BJ (cell line): ENCODE measurements around the gene IDH2. TPM values are rescaled to one million over a fixed set of nuclear protein-coding genes. Genes with fewer than 3 reads are reported as not detected.

Experiments
- CTCF ChIA-PET: fragments of 350-600 bp; formaldehyde crosslinking; extraction: SDS; loops from one replicate; lab custom pipeline; 2021; ENCODE audit warnings: antibody characterized with exemption, inconsistent platforms; lab: Yijun Ruan, JAX
- POLR2A ChIA-PET: fragments of 300-600 bp; sonication (Branson Sonifier 250); formaldehyde crosslinking; extraction: SDS; loops from one replicate; lab custom pipeline; 2021; ENCODE audit warnings: antibody characterized with exemption; lab: Charles Lee
- DNase-seq: peaks from one replicate; pipeline ENCODE4 v3.0.0-alpha.2; 2011; ENCODE audit warnings: low read depth
- H3K27me3 ChIP-seq: 2 replicates; pipeline ENCODE4 v1.6.0; 2011; ENCODE audit warnings: low read length; ENCODE audit not compliant: control insufficient read depth, insufficient read depth
- H3K36me3 ChIP-seq: 2 replicates; pipeline ENCODE4 v1.5.1; 2011; ENCODE audit warnings: low read length; ENCODE audit not compliant: control insufficient read depth, insufficient read depth
- H3K4me3 ChIP-seq: 2 replicates; pipeline ENCODE4 v1.5.1; 2011; ENCODE audit warnings: low read depth, mild to moderate bottlenecking, control low read depth, low read length
- CTCF ChIP-seq: IDR thresholded peaks from 2 replicates; pipeline ENCODE4 v1.5.1; 2011; ENCODE audit warnings: low read depth, mild to moderate bottlenecking, control low read depth, inconsistent platforms, low read length, moderate library complexity; ENCODE audit not compliant: insufficient read depth
- polyA plus RNA-seq: library from polyadenylated mRNA; depleted of rRNA; stranded (reverse); fragments of >200 nt; gene quantifications from 2 replicates; pipeline ENCODE4 v1.2.3, GENCODE V29; 2011

The IDH2 gene
- polyA plus RNA-seq, 1 experiment = 164 TPM

- Histone ChIP-seq H3K27me3 (no peaks in the 10 kb centered on the region), H3K36me3 (peaks cover 40% of the 10 kb centered on the region), H3K4me3 (no peak overlapping the region)
- no peak for DNase-seq
- CTCF ChIA-PET = interaction anchor here (0.9 to 2.8 kb wide), 5 partner anchors 10 to 221 kb away, joined by 4 to 10 read pairs (median 5); no protein-coding TSS in a partner anchor
- POLR2A ChIA-PET = no interaction called here
- no peak for TF ChIP-seq CTCF
Measured at GRCh38 chr15:90085565-90085964, 16.7 kb downstream of the IDH2 start.

GRCh38 chr15:90084876-90085423 lies 17.3 kb downstream of the IDH2 start:
- Histone ChIP-seq H3K4me3 (no peak overlapping the region), H3K36me3 (peaks cover 37% of the 10 kb centered on the region), H3K27me3 (no peaks in the 10 kb centered on the region)
- DNase-seq = no peak
- no peak for TF ChIP-seq CTCF
- ChIA-PET POLR2A (no interaction called here), CTCF (interaction anchor here (1.8 to 2.8 kb wide), 4 partner anchors 9 to 187 kb away, joined by 4 to 10 read pairs (median 7); no protein-coding TSS in a partner anchor)

GRCh38 chr15:90083954-90084607 lies 18.2 kb downstream of the IDH2 start:
- ChIA-PET CTCF (interaction anchor here (1.2 to 2.4 kb wide), 5 partner anchors 12 to 217 kb away, joined by 3 to 10 read pairs (median 4); no protein-coding TSS in a partner anchor), POLR2A (no interaction called here)
- DNase-seq = no peak
- H3K27me3 ChIP-seq = no peaks in the 10 kb centered on the region
- TF ChIP-seq CTCF = no peak
- no peak overlapping the region for H3K4me3 ChIP-seq
- peaks cover 39% of the 10 kb centered on the region for H3K36me3 ChIP-seq

- DNase-seq = no peak
- Histone ChIP-seq H3K36me3 (peaks cover 38% of the 10 kb centered on the region), H3K4me3 (no peak overlapping the region), H3K27me3 (no peaks in the 10 kb centered on the region)
- ChIA-PET CTCF (interaction anchor here (1.2 to 1.9 kb wide), 3 partner anchors 12 to 218 kb away, joined by 3 to 7 read pairs (median 4); no protein-coding TSS in a partner anchor), POLR2A (no interaction called here)
- TF ChIP-seq CTCF = no peak
Measured at GRCh38 chr15:90083419-90083818, 18.8 kb downstream of the IDH2 start.

- POLR2A ChIA-PET = no interaction called here
Measured at GRCh38 chr15:90082140-90082715, 20.0 kb downstream of the IDH2 start.

More at GRCh38 chr15:90082140-90082715, 20.0 kb downstream of the IDH2 start:
- CTCF ChIA-PET = interaction anchor here (1.0 to 1.9 kb wide), 3 partner anchors 11 to 140 kb away, joined by 3 to 7 read pairs (median 4); no protein-coding TSS in a partner anchor
- Histone ChIP-seq H3K27me3 (no peaks in the 10 kb centered on the region), H3K36me3 (peaks cover 27% of the 10 kb centered on the region), H3K4me3 (no peak overlapping the region)
- TF ChIP-seq CTCF = no peak
- DNase-seq = no peak
